HepG2 (cell line): ENCODE measurements around the gene KNG1. TPM values are rescaled to one million over a fixed set of nuclear protein-coding genes. Genes with fewer than 3 reads are reported as not detected.
A peak's percentile ranks its signal among the peaks of the same experiment; 100 is the strongest.

Experiments
- ATAC-seq: fragments of 200-7000 bp; cut with Tn5 transposase; 3 replicates; pipeline ENCODE4 v1.9.1; 2020; ENCODE audit warnings: mild to moderate bottlenecking, moderate library complexity
- BruUV-seq: library from RNA; stranded (reverse); fragments of 400-500 nt; replicated peaks from 2 replicates; lab custom pipeline; 2021; lab: Mats Ljungman, UMichigan
- CTCF ChIA-PET: fragments of 300-600 bp; formaldehyde crosslinking; extraction: SDS; loops from one replicate; lab custom pipeline; 2021; ENCODE audit warnings: low total read pairs, inconsistent platforms, low intra/inter-chr PET ratio; lab: Yijun Ruan, JAX
- POLR2A ChIA-PET: fragments of 350-600 bp; sonication (Branson Sonifier 250); formaldehyde crosslinking; loops from one replicate; lab custom pipeline; 2020; ENCODE audit warnings: antibody characterized with exemption, inconsistent platforms; lab: Yijun Ruan, JAX
- DNase-seq: peaks from one replicate; pipeline ENCODE4 v3.0.0-alpha.2; 2015; ENCODE audit warnings: low spot score
- FAIRE-seq: peaks from 3 replicates; lab custom pipeline; 2011; peaks lifted over from hg19 to GRCh38; lab: Jason Lieb, UNC
- H2AFZ ChIP-seq: one replicate; pipeline ENCODE4 v1.6.1; 2011; ENCODE audit warnings: low read length, inconsistent platforms
- H3K27ac ChIP-seq: fragments of 300-600 bp; 3 replicates; pipeline ENCODE4 v1.8.0; 2011; ENCODE audit warnings: mixed run types, mild to moderate bottlenecking, mixed read lengths, low read length, inconsistent platforms; ENCODE audit not compliant: insufficient read depth; ENCODE audit errors: extremely low read length
- H3K27me3 ChIP-seq, 2 experiments: fragments of 200-600 bp in 1 of 2; 2 replicates in 1 of 2; 3 replicates in 1 of 2; pipeline versions ENCODE4 v1.6.0 to v1.8.0; 2011; ENCODE audit warnings: low read length in 2 of 2, mild to moderate bottlenecking in 2 of 2, moderate library complexity in 2 of 2, inconsistent platforms in 1 of 2; ENCODE audit not compliant: insufficient read depth in 2 of 2, control insufficient read depth in 1 of 2
- H3K36me3 ChIP-seq, 2 experiments: fragments of 200-600 bp in 1 of 2; replicated peaks in 1 of 2; 2 replicates in 1 of 2; 3 replicates in 1 of 2; pipeline versions ENCODE4 v1.5.1 to v1.8.0; 2011; ENCODE audit warnings: low read length in 2 of 2, inconsistent platforms in 1 of 2; ENCODE audit not compliant: insufficient read depth in 2 of 2, control insufficient read depth in 1 of 2
- H3K4me1 ChIP-seq: 2 replicates; pipeline ENCODE4 v1.5.1; 2012; ENCODE audit warnings: low read length, inconsistent platforms; ENCODE audit not compliant: insufficient read depth
- H3K4me2 ChIP-seq: 2 replicates; pipeline ENCODE4 v1.6.0; 2011; ENCODE audit warnings: low read depth, low read length, inconsistent platforms
- H3K4me3 ChIP-seq, 3 experiments: fragments of 200-600 bp in 1 of 3; sonication (generic), shearing (Covaris generic) in 1 of 3; replicated peaks in 1 of 3; 2 replicates each; pipeline ENCODE4 v1.5.1; 2011 to 2016; ENCODE audit warnings: low read length in 3 of 3, inconsistent platforms in 2 of 3, low read depth in 2 of 3, mild to moderate bottlenecking in 2 of 3, control low read depth in 1 of 3, mixed read lengths in 1 of 3; ENCODE audit not compliant: insufficient read depth in 1 of 3
- H3K79me2 ChIP-seq: one replicate; pipeline ENCODE4 v1.6.1; 2011; ENCODE audit warnings: low read length, inconsistent platforms; ENCODE audit not compliant: insufficient read depth
- H3K9ac ChIP-seq: 2 replicates; pipeline ENCODE4 v1.6.0; 2011; ENCODE audit warnings: mild to moderate bottlenecking, low read depth, low read length, inconsistent platforms; ENCODE audit not compliant: insufficient read depth
- H3K9me3 ChIP-seq: 2 replicates; pipeline ENCODE4 v1.5.1; 2012; ENCODE audit warnings: mild to moderate bottlenecking, low read length
- H4K20me1 ChIP-seq: 2 replicates; pipeline ENCODE4 v1.6.0; 2011; ENCODE audit warnings: inconsistent platforms, mild to moderate bottlenecking, low read length, moderate library complexity; ENCODE audit not compliant: insufficient read depth
- DPF2 ChIP-seq: sonication (generic); formaldehyde crosslinking; IDR thresholded peaks from 2 replicates; pipeline ENCODE4 v1.4.0; 2020; ENCODE audit warnings: mild to moderate bottlenecking, low read depth, missing genetic modification reagents, borderline replicate concordance
- EEA1 ChIP-seq: sonication (generic); formaldehyde crosslinking; IDR thresholded peaks from 2 replicates; pipeline ENCODE4 v1.5.1; 2020; ENCODE audit warnings: mild to moderate bottlenecking, missing genetic modification reagents, borderline replicate concordance
- ELF1 ChIP-seq: sonication (generic); formaldehyde crosslinking; IDR thresholded peaks from 2 replicates; pipeline ENCODE4 v1.4.0; 2020; ENCODE audit warnings: missing genetic modification reagents
- ELF4 ChIP-seq: sonication (generic); formaldehyde crosslinking; IDR thresholded peaks from 2 replicates; pipeline ENCODE4 v1.5.0; 2020; ENCODE audit warnings: missing genetic modification reagents, mild to moderate bottlenecking, moderate library complexity, borderline replicate concordance
- FLYWCH1 ChIP-seq: sonication (generic); formaldehyde crosslinking; IDR thresholded peaks from 2 replicates; pipeline ENCODE4 v1.8.1; 2023; ENCODE audit warnings: mild to moderate bottlenecking, missing genetic modification reagents
- KLF9 ChIP-seq: IDR thresholded peaks from 2 replicates; pipeline ENCODE4 v1.6.1; 2016; ENCODE audit warnings: low read depth
- POLR2AphosphoS2 ChIP-seq: IDR thresholded peaks from 2 replicates; pipeline ENCODE4 v1.6.1; 2011; ENCODE audit warnings: low read depth, low read length, improper control_type of control experiment
- POLR2AphosphoS5 ChIP-seq: IDR thresholded peaks from 2 replicates; pipeline ENCODE4 v1.6.1; 2012; ENCODE audit warnings: low read depth, low read length
- POLR2G ChIP-seq: fragments of 200-400 bp; formaldehyde crosslinking; IDR thresholded peaks from 2 replicates; pipeline ENCODE4 v1.6.1; 2018; ENCODE audit warnings: mild to moderate bottlenecking, low read depth, low read length, moderate library complexity
- ZIK1 ChIP-seq: sonication (generic); formaldehyde crosslinking; IDR thresholded peaks from 2 replicates; pipeline ENCODE4 v1.5.0; 2020; ENCODE audit warnings: mild to moderate bottlenecking, low read depth, missing genetic modification reagents, borderline replicate concordance
- ZKSCAN1 ChIP-seq: fragments of 150-350 bp; IDR thresholded peaks from 2 replicates; pipeline ENCODE4 v1.6.1; 2014; ENCODE audit warnings: low read length
- ZNF253 ChIP-seq: sonication (generic); formaldehyde crosslinking; IDR thresholded peaks from 2 replicates; pipeline ENCODE4 v1.8.0; 2022; ENCODE audit warnings: mild to moderate bottlenecking, missing genetic modification reagents, borderline replicate concordance
- ZNF264 ChIP-seq: sonication (generic); formaldehyde crosslinking; IDR thresholded peaks from 2 replicates; pipeline ENCODE4 v1.4.0; 2020; ENCODE audit warnings: missing genetic modification reagents
- ZNF343 ChIP-seq: sonication (generic); formaldehyde crosslinking; IDR thresholded peaks from 2 replicates; pipeline ENCODE4 v1.4.0; 2020; ENCODE audit warnings: mild to moderate bottlenecking, missing genetic modification reagents
- ZNF713 ChIP-seq: sonication (generic); formaldehyde crosslinking; IDR thresholded peaks from 2 replicates; pipeline ENCODE4 v1.4.0; 2020; ENCODE audit warnings: mild to moderate bottlenecking, missing genetic modification reagents
- WGBS: methylation state at CpG from one replicate; pipeline ENCODE4 v1.1.6; 2017; ENCODE audit warnings: low lambda C conversion rate; 5-methylcytosine and 5-hydroxymethylcytosine counted together
- in situ Hi-C: cut with HindIII; loops from 2 replicates; pipeline ENCODE4 v1.10.0; 2017; ENCODE audit warnings: low pct_unique_long_range_greater_than_20kb; ENCODE audit not compliant: extremely low pct_ligation_motif_present
- intact Hi-C: fragments of 100-400 bp; cut with micrococcal nuclease; formaldehyde crosslinking; loops from one replicate; pipeline ENCODE4 v1.10.0; 2022; ENCODE audit not compliant: unreplicated experiment
- polyA plus RNA-seq, 8 experiments: library from polyadenylated mRNA; depleted of rRNA in 3 of 8; stranded (reverse) in 7 of 8; unstranded in 1 of 8; fragments of >200 nt; fragmentation: Illumina TruSeq in 4 of 8; extraction: Trizol in 4 of 8; gene quantifications; 2 replicates each; pipeline versions ENCODE4 v1.2.1 to v1.2.3, GENCODE V29; 2011 to 2016; ENCODE audit warnings: low read depth in 4 of 8, missing spikeins in 1 of 8, mixed read lengths in 1 of 8; ENCODE audit not compliant: insufficient read depth in 1 of 8
- total RNA-seq, 5 experiments: library from RNA; depleted of rRNA; stranded (reverse); fragments of >200 nt; fragmentation: Illumina TruSeq; extraction: Trizol; gene quantifications; 2 replicates each; pipeline ENCODE4 v1.2.3, GENCODE V29; 2016; ENCODE audit warnings: low read depth in 1 of 5
- TF ChIP-seq, protein P1 (sequence below): IDR thresholded peaks from 2 replicates; pipeline ENCODE4 v1.6.1; 2012; ENCODE audit warnings: low read depth, low read length, improper control_type of control experiment
- TF ChIP-seq, protein P2 (sequence below): sonication (generic); formaldehyde crosslinking; IDR thresholded peaks from 2 replicates; pipeline ENCODE4 v1.5.1; 2020; ENCODE audit warnings: missing genetic modification reagents, mild to moderate bottlenecking, borderline replicate concordance
- TF ChIP-seq, protein P3 (sequence below): sonication (generic); formaldehyde crosslinking; IDR thresholded peaks from 2 replicates; pipeline ENCODE4 v1.5.1; 2020; ENCODE audit warnings: missing genetic modification reagents, mild to moderate bottlenecking, borderline replicate concordance
- TF ChIP-seq, protein P4 (sequence below): IDR thresholded peaks from 2 replicates; pipeline ENCODE4 v1.6.1; 2016
- TF ChIP-seq, protein P5 (sequence below): sonication (generic); formaldehyde crosslinking; IDR thresholded peaks from 2 replicates; pipeline ENCODE4 v1.5.0; 2020; ENCODE audit warnings: mild to moderate bottlenecking, missing genetic modification reagents

The KNG1 gene
- total and polyA plus RNA-seq, 2 of the 13 experiments (the other 11 are each of a cell fraction or from before 2014, with no cell fraction given), result 6.5 to 7.0 TPM

DNA sequence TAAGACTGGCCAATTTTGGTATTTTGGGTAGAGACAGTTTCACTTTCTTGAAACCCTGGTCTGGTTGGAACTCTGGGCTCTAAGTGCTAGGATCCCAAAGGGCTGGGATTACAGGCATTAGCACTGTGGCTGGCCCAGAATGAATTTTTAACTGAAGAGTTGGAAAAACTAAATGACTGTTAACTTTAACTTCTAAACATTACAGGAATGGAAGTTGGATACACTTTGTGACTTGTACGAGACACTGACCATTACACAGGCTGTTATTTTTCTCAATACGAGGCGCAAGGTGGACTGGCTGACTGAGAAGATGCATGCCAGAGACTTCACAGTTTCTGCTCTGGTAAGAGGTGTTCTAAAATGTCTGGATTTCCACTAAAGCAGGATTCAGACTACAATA lies 69.8 kb downstream of the KNG1 start:
- no peak overlapping the region; the same call in 1 of the 2 replicates for H3K9ac ChIP-seq
- DNase-seq, result no peak
- FAIRE-seq, result no peak
- 86% methylated on average over 3 of the region's 3 CpGs for WGBS
- H3K9me3 ChIP-seq, result no peaks in the 10 kb centered on the region
- peak overlapping the region; percentile 82 for H3K4me2 ChIP-seq
- BruUV-seq, result no TSS peak
- ChIA-PET CTCF (no interaction called here), POLR2A (no interaction called here)
- peaks cover 21 to 52% of the 10 kb centered on the region in 2 experiments for H3K36me3 ChIP-seq
- peak overlapping the region; percentile 27 for H3K27ac ChIP-seq
- ATAC-seq, result no peak
- H3K79me2 ChIP-seq, result peaks cover 35% of the 10 kb centered on the region
- no peak overlapping the region for H2AFZ ChIP-seq
- H3K27me3 ChIP-seq, result no peaks in the 10 kb centered on the region; a peak in 1 of 5 replicates
- H3K4me3 ChIP-seq, result peak overlapping the region in 2 of 3 experiments; percentile 18 to 22; a peak in 2 of 6 replicates
- intact Hi-C loops, result no loop called here
- peaks cover 67% of the 10 kb centered on the region for H4K20me1 ChIP-seq
- in situ Hi-C loops, result no loop called here
- peaks cover 39% of the 10 kb centered on the region for H3K4me1 ChIP-seq
- TF ChIP-seq ZNF713 (CRISPR knock-in tag), result no peak
- TF ChIP-seq, protein P1, sequence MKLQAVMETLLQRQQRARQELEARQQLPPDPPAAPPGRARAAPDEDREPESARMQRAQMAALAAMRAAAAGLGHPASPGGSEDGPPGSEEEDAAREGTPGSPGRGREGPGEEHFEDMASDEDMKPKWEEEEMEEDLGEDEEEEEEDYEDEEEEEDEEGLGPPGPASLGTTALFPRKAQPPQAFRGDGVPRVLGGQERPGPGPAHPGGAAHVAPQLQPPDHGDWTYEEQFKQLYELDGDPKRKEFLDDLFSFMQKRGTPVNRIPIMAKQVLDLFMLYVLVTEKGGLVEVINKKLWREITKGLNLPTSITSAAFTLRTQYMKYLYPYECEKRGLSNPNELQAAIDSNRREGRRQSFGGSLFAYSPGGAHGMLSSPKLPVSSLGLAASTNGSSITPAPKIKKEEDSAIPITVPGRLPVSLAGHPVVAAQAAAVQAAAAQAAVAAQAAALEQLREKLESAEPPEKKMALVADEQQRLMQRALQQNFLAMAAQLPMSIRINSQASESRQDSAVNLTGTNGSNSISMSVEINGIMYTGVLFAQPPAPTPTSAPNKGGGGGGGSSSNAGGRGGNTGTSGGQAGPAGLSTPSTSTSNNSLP, result no peak
- TF ChIP-seq, protein P2, sequence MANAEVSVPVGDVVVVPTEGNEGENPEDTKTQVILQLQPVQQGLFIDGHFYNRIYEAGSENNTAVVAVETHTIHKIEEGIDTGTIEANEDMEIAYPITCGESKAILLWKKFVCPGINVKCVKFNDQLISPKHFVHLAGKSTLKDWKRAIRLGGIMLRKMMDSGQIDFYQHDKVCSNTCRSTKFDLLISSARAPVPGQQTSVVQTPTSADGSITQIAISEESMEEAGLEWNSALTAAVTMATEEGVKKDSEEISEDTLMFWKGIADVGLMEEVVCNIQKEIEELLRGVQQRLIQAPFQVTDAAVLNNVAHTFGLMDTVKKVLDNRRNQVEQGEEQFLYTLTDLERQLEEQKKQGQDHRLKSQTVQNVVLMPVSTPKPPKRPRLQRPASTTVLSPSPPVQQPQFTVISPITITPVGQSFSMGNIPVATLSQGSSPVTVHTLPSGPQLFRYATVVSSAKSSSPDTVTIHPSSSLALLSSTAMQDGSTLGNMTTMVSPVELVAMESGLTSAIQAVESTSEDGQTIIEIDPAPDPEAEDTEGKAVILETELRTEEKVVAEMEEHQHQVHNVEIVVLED (CRISPR knock-in tag), result no peak
- no peak for TF ChIP-seq ELF4 (CRISPR knock-in tag)
- no peak for TF ChIP-seq DPF2 (CRISPR knock-in tag)
- TF ChIP-seq KLF9, result no peak
- TF ChIP-seq, protein P3, sequence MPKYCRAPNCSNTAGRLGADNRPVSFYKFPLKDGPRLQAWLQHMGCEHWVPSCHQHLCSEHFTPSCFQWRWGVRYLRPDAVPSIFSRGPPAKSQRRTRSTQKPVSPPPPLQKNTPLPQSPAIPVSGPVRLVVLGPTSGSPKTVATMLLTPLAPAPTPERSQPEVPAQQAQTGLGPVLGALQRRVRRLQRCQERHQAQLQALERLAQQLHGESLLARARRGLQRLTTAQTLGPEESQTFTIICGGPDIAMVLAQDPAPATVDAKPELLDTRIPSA (CRISPR knock-in tag), result no peak
- no peak for TF ChIP-seq ZNF343 (CRISPR knock-in tag)
- TF ChIP-seq ZKSCAN1, result no peak
- no peak for TF ChIP-seq ZIK1 (CRISPR knock-in tag)
- TF ChIP-seq, protein P4, sequence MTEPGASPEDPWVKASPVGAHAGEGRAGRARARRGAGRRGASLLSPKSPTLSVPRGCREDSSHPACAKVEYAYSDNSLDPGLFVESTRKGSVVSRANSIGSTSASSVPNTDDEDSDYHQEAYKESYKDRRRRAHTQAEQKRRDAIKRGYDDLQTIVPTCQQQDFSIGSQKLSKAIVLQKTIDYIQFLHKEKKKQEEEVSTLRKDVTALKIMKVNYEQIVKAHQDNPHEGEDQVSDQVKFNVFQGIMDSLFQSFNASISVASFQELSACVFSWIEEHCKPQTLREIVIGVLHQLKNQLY (CRISPR knock-in tag), result no peak
- TF ChIP-seq ZNF253 (CRISPR knock-in tag), result no peak
- TF ChIP-seq, protein P5, sequence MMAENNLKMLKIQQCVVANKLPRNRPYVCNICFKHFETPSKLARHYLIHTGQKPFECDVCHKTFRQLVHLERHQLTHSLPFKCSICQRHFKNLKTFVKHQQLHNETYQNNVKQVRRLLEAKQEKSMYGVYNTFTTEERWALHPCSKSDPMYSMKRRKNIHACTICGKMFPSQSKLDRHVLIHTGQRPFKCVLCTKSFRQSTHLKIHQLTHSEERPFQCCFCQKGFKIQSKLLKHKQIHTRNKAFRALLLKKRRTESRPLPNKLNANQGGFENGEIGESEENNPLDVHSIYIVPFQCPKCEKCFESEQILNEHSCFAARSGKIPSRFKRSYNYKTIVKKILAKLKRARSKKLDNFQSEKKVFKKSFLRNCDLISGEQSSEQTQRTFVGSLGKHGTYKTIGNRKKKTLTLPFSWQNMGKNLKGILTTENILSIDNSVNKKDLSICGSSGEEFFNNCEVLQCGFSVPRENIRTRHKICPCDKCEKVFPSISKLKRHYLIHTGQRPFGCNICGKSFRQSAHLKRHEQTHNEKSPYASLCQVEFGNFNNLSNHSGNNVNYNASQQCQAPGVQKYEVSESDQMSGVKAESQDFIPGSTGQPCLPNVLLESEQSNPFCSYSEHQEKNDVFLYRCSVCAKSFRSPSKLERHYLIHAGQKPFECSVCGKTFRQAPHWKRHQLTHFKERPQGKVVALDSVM, result no peak
- no peak for TF ChIP-seq EEA1 (CRISPR knock-in tag)
- peak; percentile 17; the same call in 1 of the 2 replicates for TF ChIP-seq POLR2AphosphoS5
- TF ChIP-seq FLYWCH1 (CRISPR knock-in tag), result no peak
- no peak for TF ChIP-seq ELF1 (CRISPR knock-in tag)
- TF ChIP-seq POLR2G, result 0 out of 2 replicates have a peak, but pooled peaks have one; percentile 31
- TF ChIP-seq POLR2AphosphoS2, result peak; percentile 56; the same call in 1 of the 2 replicates
- TF ChIP-seq ZNF264, result no peak
